ENCODE measurements around the gene MEIS1. TPM values are rescaled to one million over a fixed set of nuclear protein-coding genes. Genes with fewer than 3 reads are reported as not detected.

Gene MEIS1
- total RNA-seq, 4 donors from 2014 or later, result 25.9 to 129 (median 28.8) TPM

DNA sequence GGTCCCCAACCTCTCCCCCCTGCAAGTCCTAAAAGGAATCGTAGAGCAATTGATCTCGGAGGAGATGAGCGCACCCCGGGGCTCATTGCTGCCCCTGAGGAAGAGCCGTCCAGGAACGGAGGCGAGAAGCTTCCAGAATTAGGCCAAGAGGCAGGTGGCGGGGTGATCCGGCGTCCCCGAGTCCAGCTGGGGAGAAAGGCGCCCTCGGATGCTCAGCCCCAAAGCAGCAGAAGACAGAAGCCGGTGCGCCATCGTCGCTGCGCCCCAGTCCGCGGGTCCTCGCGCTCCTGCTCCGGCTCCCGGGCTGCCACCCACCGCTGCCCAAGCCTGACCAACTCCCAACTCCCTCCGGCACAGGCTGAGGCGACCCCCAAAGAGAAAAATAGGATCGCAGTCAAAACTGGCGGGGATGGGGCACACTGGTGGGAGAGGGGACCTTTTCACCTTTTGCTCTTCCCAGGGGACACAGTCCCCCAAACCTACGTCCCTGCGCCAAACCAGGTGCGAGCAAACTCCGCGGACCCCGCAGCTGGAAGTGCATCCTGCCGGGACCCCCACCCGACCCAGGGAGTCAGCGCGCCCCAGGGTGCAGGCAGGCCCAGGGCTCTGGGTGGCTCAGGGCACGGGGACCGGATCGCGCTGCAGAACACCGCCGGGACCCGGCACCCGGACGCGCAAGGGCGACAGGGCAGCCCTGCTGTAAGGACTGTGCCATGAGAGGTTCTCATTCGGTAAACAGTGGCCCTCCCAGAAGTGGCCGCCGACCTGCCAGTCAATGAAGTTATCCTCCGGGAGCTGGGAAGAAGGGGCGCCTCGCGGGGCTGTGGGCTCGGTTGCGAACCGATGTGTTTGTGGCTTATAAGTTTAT is 8.4 kb upstream of the MEIS1 start:
- intact Hi-C loops (cut with DNase I; ENCODE audit: low total_unique reads), result no loop called here
- no peaks in the 10 kb centered on the region for H3K36me3 ChIP-seq
- H3K4me1 ChIP-seq, result peaks cover 0 to 16% (median 4%) of the 10 kb centered on the region in 4 donors
- peaks cover 90% of the 10 kb centered on the region for H3K27me3 ChIP-seq
- peak overlapping the region; percentile 12 to 46 (median 29) for H3K4me3 ChIP-seq
- no peak for TF ChIP-seq EP300 (IDR thresholded peaks at IDR 0.05; ENCODE audit: low read depth)
- TF ChIP-seq, protein P1, sequence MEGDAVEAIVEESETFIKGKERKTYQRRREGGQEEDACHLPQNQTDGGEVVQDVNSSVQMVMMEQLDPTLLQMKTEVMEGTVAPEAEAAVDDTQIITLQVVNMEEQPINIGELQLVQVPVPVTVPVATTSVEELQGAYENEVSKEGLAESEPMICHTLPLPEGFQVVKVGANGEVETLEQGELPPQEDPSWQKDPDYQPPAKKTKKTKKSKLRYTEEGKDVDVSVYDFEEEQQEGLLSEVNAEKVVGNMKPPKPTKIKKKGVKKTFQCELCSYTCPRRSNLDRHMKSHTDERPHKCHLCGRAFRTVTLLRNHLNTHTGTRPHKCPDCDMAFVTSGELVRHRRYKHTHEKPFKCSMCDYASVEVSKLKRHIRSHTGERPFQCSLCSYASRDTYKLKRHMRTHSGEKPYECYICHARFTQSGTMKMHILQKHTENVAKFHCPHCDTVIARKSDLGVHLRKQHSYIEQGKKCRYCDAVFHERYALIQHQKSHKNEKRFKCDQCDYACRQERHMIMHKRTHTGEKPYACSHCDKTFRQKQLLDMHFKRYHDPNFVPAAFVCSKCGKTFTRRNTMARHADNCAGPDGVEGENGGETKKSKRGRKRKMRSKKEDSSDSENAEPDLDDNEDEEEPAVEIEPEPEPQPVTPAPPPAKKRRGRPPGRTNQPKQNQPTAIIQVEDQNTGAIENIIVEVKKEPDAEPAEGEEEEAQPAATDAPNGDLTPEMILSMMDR (IDR thresholded peaks at IDR 0.05), result no peak
- in situ Hi-C loops (cut with MboI; ENCODE audit: low pct_ligation_motif_present in 1 of 4, low pct_unique_long_range_greater_than_20kb in 1 of 4, low sequenced_read_pairs in 3 of 4), result loop anchor here in 3 of 4 donors (25.0 kb wide), 5 partner anchors 261 to 1611 kb away; no protein-coding TSS in a partner anchor
- H3K9me3 ChIP-seq, result no peaks in the 10 kb centered on the region
- peak overlapping the region; percentile 48 to 85 (median 79) for H3K27ac ChIP-seq
- DNase-seq, result no peak
- 27% methylated on average over 49 of the region's 60 CpGs; no CpG with 5 or more reads in 1 of the 2 donors for WGBS, 2 donors (ENCODE audit: low coverage in 1 of 2)

DNA sequence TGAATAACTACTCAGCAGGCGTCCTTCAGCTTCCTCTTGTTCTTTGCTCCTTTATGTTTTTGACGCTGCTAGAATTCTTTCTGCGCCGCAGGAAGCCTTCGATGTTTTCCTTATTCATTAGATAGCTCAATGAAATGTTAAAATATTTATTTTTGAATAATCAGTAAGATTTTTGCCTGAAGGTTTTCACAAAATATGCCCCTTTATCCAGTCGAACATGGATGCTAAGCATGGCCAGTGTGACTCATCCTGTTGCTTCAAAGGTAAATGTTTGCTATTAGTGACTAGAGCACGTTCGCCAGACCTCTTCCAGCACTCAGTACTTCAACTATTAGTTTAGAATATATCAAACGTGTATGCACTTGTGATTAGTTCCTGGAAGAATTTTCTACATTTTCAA is 7.6 kb upstream of the MEIS1 start:
- intact Hi-C loops (cut with DNase I; ENCODE audit: low total_unique reads) (no loop called here), in situ Hi-C loops (cut with MboI; ENCODE audit: low pct_ligation_motif_present in 1 of 4, low pct_unique_long_range_greater_than_20kb in 1 of 4, low sequenced_read_pairs in 3 of 4) (loop anchor here in 3 of 4 donors (25.0 kb wide), 5 partner anchors 260 to 1610 kb away; no protein-coding TSS in a partner anchor)
- peaks cover 90% of the 10 kb centered on the region for H3K27me3 ChIP-seq
- DNase-seq, result no peak
- TF ChIP-seq, protein P1 (IDR thresholded peaks at IDR 0.05), result no peak
- TF ChIP-seq POLR2AphosphoS5 (IDR thresholded peaks at IDR 0.05) (no peak), EP300 (IDR thresholded peaks at IDR 0.05; ENCODE audit: low read depth) (no peak), POLR2A (IDR thresholded peaks at IDR 0.05) (no peak)
- peak overlapping the region in 1 of 4 donors; percentile 29 for H3K4me3 ChIP-seq
- no peaks in the 10 kb centered on the region for H3K9me3 ChIP-seq
- peaks cover 0 to 19% (median 4%) of the 10 kb centered on the region in 4 donors for H3K4me1 ChIP-seq
- peak overlapping the region; percentile 48 to 85 (median 79) for H3K27ac ChIP-seq
- H3K36me3 ChIP-seq, result no peaks in the 10 kb centered on the region
- WGBS, 2 donors (ENCODE audit: low coverage in 1 of 2), result 46 to 50% methylated on average over 9 of the region's 9 CpGs

DNA sequence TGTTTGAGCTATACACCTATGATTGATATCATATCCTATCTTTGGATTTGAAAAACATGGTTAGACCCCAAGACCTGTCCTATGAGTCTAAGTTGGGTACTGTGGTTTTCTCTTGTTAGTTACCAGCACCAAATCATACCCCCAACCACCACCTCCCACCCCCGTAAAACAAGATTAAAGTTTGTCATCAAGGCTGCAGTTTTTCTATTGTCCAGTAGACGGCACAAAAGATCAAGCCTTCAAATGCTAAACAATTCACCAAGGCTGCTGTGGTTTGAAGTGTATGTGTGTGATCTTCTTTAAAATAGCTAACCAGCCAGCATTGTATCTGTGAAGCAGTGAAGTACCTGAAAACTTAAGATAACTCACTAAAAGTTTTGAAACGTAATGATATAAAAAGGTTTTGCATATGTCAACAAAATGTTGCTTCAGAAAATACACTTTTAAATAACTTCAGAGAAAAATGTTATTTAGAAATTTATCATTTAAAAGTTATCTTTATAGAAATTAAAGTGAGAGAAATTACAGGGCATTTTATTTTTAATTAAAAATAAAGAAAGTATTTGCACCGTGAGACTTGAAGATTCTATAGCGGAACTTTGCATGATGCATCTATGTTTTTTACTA is 5.8 kb upstream of the MEIS1 start:
- no peak for TF ChIP-seq POLR2A (IDR thresholded peaks at IDR 0.05)
- TF ChIP-seq, protein P1 (IDR thresholded peaks at IDR 0.05), result peak; percentile 78 to 94 (median 83)
- Histone ChIP-seq H3K4me3 (no peak overlapping the region), H3K9me3 (no peaks in the 10 kb centered on the region), H3K4me1 (peaks cover 0 to 33% (median 13%) of the 10 kb centered on the region in 4 donors), H3K27ac (peak overlapping the region; percentile 2 to 96 (median 82)), H3K27me3 (peaks cover 96% of the 10 kb centered on the region), H3K36me3 (no peaks in the 10 kb centered on the region)
- 28 to 29% methylated on average over 5 of the region's 5 CpGs for WGBS, 2 donors (ENCODE audit: low coverage in 1 of 2)
- intact Hi-C loops (cut with DNase I; ENCODE audit: low total_unique reads) (no loop called here), in situ Hi-C loops (cut with MboI; ENCODE audit: low pct_ligation_motif_present in 1 of 4, low pct_unique_long_range_greater_than_20kb in 1 of 4, low sequenced_read_pairs in 3 of 4) (loop anchor here in 3 of 4 donors (25.0 kb wide), 5 partner anchors 258 to 1608 kb away; no protein-coding TSS in a partner anchor)
- no peak for DNase-seq

Measured in transverse colon (tissue), 4 donors.